Lower lobe of right lung (tissue), 2 donors: Measurements from ENCODE around the gene PLEKHH2. TPM values are rescaled to one million over a fixed set of nuclear protein-coding genes. Genes with fewer than 3 reads are reported as not detected.

Experiments used
- ATAC-seq, 2 donors: fragments of 200-7000 bp; cut with Tn5 transposase; one replicate each; pipeline ENCODE4 v1.9.1; 2020 to 2022; ENCODE audit warnings: mild to moderate bottlenecking in 2 of 2, moderate library complexity in 2 of 2
- DNase-seq: peaks from one replicate; pipeline ENCODE4 v3.0.0-alpha.2; 2020
- H3K27ac ChIP-seq: fragments of 200-600 bp; one replicate; pipeline ENCODE4 v1.8.0; 2022
- H3K27me3 ChIP-seq: fragments of 200-600 bp; one replicate; pipeline ENCODE4 v1.8.0; 2022; ENCODE audit warnings: low read depth
- H3K36me3 ChIP-seq: fragments of 200-600 bp; one replicate; pipeline ENCODE4 v1.8.0; 2022; ENCODE audit warnings: mild to moderate bottlenecking
- H3K4me1 ChIP-seq: fragments of 200-600 bp; one replicate; pipeline ENCODE4 v1.8.0; 2022
- H3K4me3 ChIP-seq: fragments of 200-600 bp; one replicate; pipeline ENCODE4 v1.8.0; 2022; ENCODE audit warnings: mild to moderate bottlenecking
- H3K9me3 ChIP-seq: fragments of 200-600 bp; one replicate; pipeline ENCODE4 v1.8.0; 2022
- intact Hi-C: fragments of 100-400 bp; cut with DNase I; formaldehyde crosslinking; loops from one replicate; pipeline ENCODE4 v1.11.0; 2022
- total RNA-seq: library from RNA; stranded (reverse); fragmentation: NEBNext Ultra II Directional; extraction: Animal tissue kit (Norgen Biotek cat#: 25700); gene quantifications from one replicate; pipeline ENCODE4 v1.2.1, GENCODE V29; 2021
- TF ChIP-seq, protein P1 (sequence below): fragments of 200-600 bp; IDR thresholded peaks from one replicate; pipeline ENCODE4 v1.8.0; 2022; ENCODE audit warnings: antibody characterized with exemption, mild to moderate bottlenecking
- donor health status: DM: no; HTN: yes; CAD: no; lungs with severe emphysema.

The PLEKHH2 gene
- total RNA-seq, 1 donor from 2014 or later, result 42.0 TPM

DNA sequence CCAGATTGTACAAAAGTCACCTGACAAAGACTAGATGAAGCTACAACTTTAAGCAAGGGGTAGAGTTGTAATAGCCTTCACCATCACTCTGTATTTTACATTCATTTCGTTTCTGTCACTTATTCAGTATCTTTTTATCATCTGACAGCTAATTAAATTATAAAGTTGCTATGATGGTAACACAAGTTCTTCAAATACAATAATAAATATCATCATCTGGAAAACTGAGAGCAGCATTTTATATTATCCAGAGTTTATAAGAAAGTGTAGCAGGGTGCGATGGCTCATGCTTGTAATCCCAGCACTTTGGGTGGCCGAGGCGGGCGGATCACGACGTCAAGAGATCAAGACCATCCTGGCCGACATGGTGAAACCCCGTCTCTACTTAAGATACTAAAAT lies 157.9 kb downstream of the PLEKHH2 start:
- Histone ChIP-seq H3K27me3 (no peaks in the 10 kb centered on the region), H3K4me1 (no peaks in the 10 kb centered on the region), H3K36me3 (peaks cover 40% of the 10 kb centered on the region), H3K9me3 (no peaks in the 10 kb centered on the region), H3K4me3 (no peak overlapping the region), H3K27ac (no peak overlapping the region)
- DNase-seq, result no peak
- intact Hi-C loops, result no loop called here
- TF ChIP-seq, protein P1, sequence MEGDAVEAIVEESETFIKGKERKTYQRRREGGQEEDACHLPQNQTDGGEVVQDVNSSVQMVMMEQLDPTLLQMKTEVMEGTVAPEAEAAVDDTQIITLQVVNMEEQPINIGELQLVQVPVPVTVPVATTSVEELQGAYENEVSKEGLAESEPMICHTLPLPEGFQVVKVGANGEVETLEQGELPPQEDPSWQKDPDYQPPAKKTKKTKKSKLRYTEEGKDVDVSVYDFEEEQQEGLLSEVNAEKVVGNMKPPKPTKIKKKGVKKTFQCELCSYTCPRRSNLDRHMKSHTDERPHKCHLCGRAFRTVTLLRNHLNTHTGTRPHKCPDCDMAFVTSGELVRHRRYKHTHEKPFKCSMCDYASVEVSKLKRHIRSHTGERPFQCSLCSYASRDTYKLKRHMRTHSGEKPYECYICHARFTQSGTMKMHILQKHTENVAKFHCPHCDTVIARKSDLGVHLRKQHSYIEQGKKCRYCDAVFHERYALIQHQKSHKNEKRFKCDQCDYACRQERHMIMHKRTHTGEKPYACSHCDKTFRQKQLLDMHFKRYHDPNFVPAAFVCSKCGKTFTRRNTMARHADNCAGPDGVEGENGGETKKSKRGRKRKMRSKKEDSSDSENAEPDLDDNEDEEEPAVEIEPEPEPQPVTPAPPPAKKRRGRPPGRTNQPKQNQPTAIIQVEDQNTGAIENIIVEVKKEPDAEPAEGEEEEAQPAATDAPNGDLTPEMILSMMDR, result no peak
- no peak for ATAC-seq

GRCh38 chr2:43796206-43796605 lies 159.1 kb downstream of the PLEKHH2 start:
- Histone ChIP-seq H3K36me3 (peaks cover 28% of the 10 kb centered on the region), H3K4me3 (no peak overlapping the region), H3K27ac (no peak overlapping the region), H3K9me3 (no peaks in the 10 kb centered on the region), H3K27me3 (no peaks in the 10 kb centered on the region), H3K4me1 (no peaks in the 10 kb centered on the region)
- no peak for DNase-seq
- TF ChIP-seq, protein P1, result no peak
- intact Hi-C loops, result no loop called here
- no peak for ATAC-seq

GRCh38 chr2:43798300-43798699 lies 161.2 kb downstream of the PLEKHH2 start:
- TF ChIP-seq, protein P1, result no peak
- no peaks in the 10 kb centered on the region for H3K4me1 ChIP-seq
- H3K27ac ChIP-seq, result no peak overlapping the region
- ATAC-seq, result no peak
- intact Hi-C loops, result no loop called here
- no peaks in the 10 kb centered on the region for H3K9me3 ChIP-seq
- no peak overlapping the region for H3K4me3 ChIP-seq
- DNase-seq, result no peak
- no peaks in the 10 kb centered on the region for H3K27me3 ChIP-seq
- H3K36me3 ChIP-seq, result peaks cover 37% of the 10 kb centered on the region

DNA sequence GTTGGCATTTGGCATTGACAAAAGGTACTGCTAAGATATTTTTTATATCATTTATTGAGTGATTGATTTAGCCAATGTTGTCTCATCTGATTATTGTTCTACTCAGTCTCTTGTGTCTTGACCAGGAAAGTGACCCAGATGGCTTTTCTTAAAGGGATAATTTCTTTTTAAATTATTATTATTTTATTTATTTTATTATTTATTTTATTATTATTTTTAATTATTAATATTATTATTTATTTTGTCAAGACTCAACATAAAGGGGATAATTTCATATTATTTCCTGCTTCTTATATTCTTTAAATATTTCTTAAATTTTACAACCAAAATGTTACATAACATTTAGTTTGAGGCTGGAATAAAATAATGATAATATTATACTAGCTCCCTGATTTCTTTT lies 163.8 kb downstream of the PLEKHH2 start:
- no peak for DNase-seq

DNA sequence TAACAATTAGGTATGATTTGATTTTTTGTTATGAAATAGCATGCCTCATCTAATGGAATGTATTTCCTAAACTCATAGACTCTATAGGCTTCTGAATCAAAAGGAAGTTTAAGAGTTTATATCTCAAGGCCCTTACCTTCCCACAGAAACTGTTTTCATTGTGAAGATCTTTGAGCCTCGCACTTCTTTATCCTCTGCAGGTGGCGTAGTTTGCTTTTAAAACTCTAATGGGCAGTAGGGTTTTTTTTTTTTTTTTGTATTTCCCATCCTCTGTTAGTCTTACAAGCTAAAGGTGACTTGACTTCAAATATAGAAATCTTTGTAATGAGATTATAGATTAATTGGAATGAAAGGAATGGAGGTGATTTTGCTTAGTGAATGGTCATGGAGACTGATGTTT lies 165.1 kb downstream of the PLEKHH2 start:
- H3K9me3 ChIP-seq, result no peaks in the 10 kb centered on the region
- ATAC-seq, result no peak
- intact Hi-C loops, result no loop called here

More for the DNA sequence above, 163.8 kb downstream of the PLEKHH2 start:
- Histone ChIP-seq H3K4me3 (no peak overlapping the region), H3K27ac (no peak overlapping the region), H3K9me3 (no peaks in the 10 kb centered on the region), H3K27me3 (no peaks in the 10 kb centered on the region), H3K36me3 (peaks cover 39% of the 10 kb centered on the region), H3K4me1 (no peaks in the 10 kb centered on the region)
- ATAC-seq, result no peak
- TF ChIP-seq, protein P1, result no peak
- intact Hi-C loops, result no loop called here

More for the DNA sequence above, 165.1 kb downstream of the PLEKHH2 start:
- H3K27me3 ChIP-seq, result no peaks in the 10 kb centered on the region
- no peak overlapping the region for H3K27ac ChIP-seq
- H3K36me3 ChIP-seq, result peaks cover 34% of the 10 kb centered on the region
- no peaks in the 10 kb centered on the region for H3K4me1 ChIP-seq
- DNase-seq, result no peak
- TF ChIP-seq, protein P1, result no peak
- H3K4me3 ChIP-seq, result no peak overlapping the region
